Suprapubic skin (tissue), 3 donors: ENCODE measurements around the gene ADAMTS2.

Source experiments
- CTCF ChIP-seq, 2 donors: fragments of 200-600 bp in 1 of 2; fragments of 450-650 bp in 1 of 2; sonication (generic) in 1 of 2; IDR thresholded peaks; one replicate each; pipeline ENCODE4 v1.5.1; 2016 to 2019; ENCODE audit warnings: antibody characterized with exemption in 2 of 2, mild to moderate bottlenecking in 1 of 2, moderate library complexity in 1 of 2
- POLR2A ChIP-seq, 2 donors: fragments of 450-650 bp; IDR thresholded peaks; one replicate each; pipeline ENCODE4 v1.6.1; 2017; ENCODE audit warnings: antibody characterized with exemption in 2 of 2, mild to moderate bottlenecking in 2 of 2, moderate library complexity in 2 of 2

- TF ChIP-seq CTCF (IDR thresholded peaks at IDR 0.05): no peak
- TF ChIP-seq POLR2A (IDR thresholded peaks at IDR 0.05): no peak
Observed at GRCh38 chr5:179168664-179169063, 176.6 kb downstream of the ADAMTS2 start.
